ENCODE data around the gene BABAM1.

The BABAM1 gene

DNA sequence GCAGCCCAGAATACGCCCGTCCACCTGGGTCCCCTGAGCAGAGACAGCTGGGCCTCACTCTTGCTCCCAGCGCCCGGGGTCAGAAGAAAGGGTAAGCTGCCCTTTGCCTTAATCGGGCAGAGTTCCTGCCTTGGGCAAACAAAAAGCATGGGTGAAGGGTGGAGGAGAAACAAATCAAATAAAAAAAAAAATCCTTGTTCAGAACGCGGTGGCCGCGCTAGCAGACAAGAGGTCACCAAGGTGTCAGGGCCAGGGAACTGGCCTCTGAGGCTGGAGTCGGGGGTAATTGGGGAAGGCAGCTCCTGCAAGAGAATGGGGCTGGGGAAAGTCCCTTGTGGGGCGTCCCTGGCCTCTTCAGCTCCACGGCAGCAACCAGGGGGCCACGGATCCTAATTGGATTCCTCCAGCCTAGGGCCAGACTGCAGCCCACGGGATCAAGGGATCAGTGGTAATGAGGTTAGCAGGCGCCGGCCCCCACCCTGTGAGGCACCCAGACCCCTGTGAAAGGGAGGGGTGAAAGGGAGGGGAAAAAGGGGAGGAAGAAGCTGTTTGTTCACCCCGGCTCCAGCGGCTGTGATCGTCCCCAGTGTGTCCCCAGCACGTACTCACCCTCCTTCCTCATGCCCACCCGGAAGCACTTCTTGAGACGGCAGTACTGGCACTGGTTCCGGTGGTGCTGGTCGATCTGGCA is 27.0 kb upstream of the BABAM1 start:
- TF ChIP-seq, protein P1, sequence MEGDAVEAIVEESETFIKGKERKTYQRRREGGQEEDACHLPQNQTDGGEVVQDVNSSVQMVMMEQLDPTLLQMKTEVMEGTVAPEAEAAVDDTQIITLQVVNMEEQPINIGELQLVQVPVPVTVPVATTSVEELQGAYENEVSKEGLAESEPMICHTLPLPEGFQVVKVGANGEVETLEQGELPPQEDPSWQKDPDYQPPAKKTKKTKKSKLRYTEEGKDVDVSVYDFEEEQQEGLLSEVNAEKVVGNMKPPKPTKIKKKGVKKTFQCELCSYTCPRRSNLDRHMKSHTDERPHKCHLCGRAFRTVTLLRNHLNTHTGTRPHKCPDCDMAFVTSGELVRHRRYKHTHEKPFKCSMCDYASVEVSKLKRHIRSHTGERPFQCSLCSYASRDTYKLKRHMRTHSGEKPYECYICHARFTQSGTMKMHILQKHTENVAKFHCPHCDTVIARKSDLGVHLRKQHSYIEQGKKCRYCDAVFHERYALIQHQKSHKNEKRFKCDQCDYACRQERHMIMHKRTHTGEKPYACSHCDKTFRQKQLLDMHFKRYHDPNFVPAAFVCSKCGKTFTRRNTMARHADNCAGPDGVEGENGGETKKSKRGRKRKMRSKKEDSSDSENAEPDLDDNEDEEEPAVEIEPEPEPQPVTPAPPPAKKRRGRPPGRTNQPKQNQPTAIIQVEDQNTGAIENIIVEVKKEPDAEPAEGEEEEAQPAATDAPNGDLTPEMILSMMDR (IDR thresholded peaks at IDR 0.05), result no peak

DNA sequence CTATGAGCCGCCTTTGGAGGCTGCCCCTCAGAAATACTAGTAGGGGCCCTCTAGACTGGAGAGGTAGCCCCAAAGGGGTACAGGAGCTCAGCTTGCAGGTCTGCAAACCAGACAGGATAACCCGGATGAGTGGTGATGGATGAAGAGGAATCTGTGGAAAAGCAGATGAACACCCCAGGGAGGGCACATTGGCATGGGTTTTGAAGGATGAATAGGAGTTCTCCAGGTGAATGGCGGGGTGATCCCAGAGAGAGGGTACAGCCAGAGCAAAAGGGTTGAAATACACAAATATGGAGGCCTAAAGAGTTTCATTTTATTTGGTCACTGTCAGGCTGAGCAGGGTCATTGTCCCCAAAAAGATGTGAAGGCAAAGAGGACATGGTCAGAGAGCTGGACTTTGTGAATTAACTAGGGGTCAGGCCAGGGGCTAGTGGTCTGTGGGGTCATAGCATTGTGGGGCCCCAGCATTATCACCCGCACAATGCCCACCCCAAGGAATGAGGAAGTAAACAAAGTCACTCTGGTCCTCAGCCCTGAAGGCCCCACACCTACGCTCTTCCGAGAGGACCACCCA is 26.3 kb upstream of the BABAM1 start:
- TF ChIP-seq, protein P1 (IDR thresholded peaks at IDR 0.05), result no peak

DNA sequence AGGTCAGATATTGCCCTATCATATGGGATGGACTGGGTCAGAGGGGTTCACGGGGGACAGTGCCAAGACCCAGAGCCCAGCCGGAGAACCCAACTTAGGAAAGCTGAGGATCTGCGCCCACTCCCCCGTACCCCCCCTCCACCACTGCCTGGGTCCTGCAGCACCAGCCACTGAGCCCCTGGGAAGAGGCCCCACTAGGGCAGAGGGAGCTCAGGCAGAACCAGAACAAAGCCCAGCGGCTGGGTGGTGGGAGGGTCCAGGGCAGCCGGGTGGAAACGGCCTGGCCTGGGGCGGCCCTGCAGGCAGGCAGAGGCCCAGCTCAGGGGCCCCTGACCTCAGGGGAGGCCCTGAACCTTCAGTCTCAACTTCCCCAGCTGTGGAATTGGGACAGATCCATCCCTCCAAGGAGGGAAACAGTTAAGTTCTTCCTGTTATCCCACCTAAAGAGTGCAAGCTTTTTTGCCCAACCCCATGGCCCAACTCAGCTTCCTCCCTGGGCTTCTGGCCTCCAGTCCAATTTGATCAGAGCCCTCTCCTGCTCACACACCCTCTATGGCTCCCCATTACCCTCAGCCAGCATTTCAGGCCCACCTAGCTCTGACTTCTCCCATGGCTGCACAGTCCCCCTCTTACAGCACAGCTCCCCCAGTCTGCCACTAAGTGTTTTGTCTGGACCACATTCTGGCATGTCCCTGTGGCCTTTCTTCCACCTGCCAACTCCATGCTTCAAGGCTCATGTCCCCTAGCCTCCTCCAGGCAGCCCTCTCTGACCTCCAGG is 24.6 kb upstream of the BABAM1 start:
- TF ChIP-seq, protein P1 (IDR thresholded peaks at IDR 0.05), result no peak

DNA sequence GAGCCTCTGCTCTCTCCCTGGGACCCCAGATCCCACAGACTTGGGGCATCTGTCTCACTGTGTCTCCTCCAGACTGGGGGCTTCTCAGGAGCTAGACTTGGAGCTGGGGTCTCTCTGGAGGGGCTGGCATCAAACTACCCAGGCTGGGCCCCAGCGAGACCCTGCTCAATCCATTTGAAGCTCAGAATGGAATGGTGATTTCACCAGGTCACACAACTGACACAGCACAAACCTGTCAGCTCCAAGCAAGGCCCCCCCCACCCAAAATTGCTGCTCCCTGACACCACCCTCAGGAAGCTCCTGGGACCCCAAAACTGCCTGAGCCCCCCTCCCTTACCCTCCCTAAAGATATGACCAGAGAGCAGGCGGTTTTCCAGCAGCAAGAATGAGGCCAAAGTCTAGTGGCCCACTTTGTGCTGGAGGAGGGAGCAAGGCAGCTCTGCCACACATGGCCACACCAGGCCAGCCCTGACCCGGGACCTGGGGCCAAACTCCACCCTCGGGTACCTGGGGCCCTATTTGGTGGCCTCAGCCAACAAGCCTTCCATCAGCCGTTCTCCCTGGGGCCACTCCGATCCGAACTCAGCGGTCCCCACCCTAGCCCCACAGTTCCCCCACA is 23.9 kb upstream of the BABAM1 start:
- TF ChIP-seq, protein P1 (IDR thresholded peaks at IDR 0.05), result no peak

DNA sequence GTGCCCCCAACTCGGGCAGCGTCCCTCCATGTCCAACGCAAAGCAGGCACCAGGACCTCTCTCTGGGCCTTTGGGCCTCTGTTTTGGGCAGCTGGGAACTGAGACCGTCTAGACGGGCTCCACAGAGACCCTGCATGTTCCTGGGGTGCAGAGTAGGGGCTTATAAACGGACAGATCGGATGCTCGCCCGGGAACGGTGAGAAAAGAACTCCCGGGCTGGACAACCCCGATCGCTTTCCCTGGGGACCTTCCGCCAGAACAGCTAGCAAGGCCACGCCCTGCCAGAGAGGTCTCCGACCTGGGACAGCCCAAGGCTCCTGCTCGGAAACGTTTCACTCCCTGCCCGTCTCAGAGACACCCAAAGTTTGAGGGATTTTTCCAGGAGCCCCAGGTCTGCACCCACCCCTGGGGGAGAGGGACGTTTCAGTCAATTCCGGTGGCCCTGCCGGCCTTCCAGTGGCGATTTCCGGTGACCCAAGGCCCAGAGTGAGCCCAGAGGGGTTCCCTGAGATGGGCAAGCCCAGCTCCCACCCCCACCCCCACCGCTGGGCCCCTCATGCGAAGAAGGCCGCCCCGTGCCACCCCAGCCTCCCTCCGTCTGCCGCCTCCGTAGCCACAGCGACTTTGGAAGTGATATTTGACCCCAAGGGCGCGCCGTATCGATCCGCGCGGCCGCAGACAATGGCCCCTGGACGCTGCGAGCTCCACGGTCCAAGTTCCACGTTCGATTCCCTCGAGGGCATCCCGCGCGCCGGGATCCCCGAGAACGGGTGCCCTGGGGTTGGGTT is 23.2 kb upstream of the BABAM1 start:
- TF ChIP-seq, protein P1 (IDR thresholded peaks at IDR 0.05), result no peak

DNA sequence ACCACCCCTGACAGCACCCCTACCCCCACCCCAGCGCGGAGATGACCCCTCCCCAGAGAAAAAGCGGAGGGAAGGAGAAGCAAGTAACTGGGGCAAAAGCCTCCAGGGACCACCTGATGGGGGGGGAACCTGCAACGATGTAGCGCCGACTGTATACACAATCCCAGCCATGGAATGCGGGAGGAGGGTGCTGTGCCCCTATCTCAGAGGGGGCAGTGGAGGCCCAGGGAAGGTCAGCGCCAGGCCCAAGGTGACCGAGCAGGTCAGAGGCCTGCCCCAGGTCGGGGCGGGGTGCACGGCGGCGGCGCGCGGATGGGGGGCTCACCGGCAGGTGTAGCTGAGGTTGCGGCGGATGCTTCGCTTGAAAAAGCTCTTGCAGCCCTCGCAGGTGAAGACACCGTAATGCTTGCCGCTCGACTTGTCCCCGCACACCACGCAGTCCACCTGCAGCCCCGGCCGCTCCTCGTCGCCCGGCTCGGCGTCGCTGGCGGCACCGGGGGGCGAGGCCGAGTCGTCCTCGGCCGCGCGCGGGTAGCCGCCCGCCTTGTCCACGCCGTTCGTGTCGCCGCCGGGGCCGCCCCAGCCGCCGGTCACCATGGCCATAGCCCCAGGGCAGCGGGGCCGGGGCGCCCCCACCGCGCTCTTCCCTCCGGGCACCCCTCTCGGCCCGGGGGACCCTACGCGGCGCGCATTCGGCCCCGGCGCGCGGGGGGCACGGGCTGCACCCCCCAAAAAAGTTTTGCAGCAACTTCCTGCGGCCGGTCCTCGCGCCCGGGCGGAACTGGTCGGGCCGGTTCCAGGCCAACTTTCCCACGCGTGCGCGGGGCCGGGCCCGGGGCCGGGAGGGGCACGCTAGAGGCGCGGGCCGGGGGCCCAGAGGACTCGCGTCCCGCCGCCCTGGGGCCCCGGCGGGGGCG is 22.4 kb upstream of the BABAM1 start:
- TF ChIP-seq, protein P1 (IDR thresholded peaks at IDR 0.05), result no peak

Measured in LNCAP (cell line).